Skeletal muscle cell (primary cell): Measurements from ENCODE around the gene ZNF746.
"Not testable (repeated sequence)": the region's sequence is repeated elsewhere in the genome, so short reads cannot be mapped to it uniquely, and the experiment has no call there.

Source experiments
- DNase-seq: peaks from one replicate; pipeline ENCODE4 v3.0.0-alpha.2; 2010; ENCODE audit warnings: low read depth
- H3K4me3 ChIP-seq: 2 replicates; pipeline ENCODE4 v1.5.1; 2011; ENCODE audit warnings: low read depth, mild to moderate bottlenecking, control low read depth, low read length, moderate library complexity

Gene ZNF746

DNA sequence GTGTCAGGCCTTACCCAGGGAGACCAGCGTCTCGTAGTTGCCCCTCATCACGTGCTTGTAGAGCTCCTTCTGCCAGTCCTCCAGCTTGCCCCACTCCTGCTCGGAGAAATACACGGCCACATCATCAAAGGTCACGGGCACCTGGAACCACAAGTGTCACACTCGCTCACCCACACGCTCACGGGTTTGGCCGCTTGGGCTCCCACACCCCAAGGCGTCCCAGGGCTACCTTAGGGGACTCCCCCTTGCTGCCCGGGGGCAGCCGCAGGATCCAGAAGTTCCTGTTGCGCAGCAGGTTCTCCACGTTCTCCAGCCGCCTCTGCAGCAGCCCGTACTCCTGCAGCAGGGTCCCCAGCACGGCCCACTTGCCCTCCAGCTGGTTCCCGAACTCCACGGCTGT lies 3.6 kb downstream of the ZNF746 start:
- H3K4me3 ChIP-seq, DNase-seq: not testable (repeated sequence)

DNA sequence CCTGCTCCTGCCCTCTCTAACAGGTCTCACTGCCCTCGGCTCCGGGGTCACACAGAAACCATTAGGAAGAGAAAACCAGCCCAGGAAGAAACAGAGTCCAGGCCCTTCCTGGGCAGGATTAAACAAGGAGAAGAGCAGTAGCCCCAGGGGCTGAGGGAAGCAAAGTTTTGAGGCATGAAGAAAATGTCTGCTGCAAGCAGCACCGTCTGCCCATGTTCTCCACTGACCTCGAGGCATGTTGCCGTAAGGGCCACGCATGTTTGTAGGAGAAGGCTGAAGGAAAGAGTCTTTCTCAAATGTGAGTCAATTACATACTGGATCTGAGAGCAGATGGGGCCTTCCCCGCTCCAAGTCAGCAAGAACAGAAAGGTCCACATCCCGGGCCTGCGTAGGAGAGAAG lies 4.2 kb downstream of the ZNF746 start:
- no peak overlapping the region for H3K4me3 ChIP-seq
- DNase-seq, result no peak

DNA sequence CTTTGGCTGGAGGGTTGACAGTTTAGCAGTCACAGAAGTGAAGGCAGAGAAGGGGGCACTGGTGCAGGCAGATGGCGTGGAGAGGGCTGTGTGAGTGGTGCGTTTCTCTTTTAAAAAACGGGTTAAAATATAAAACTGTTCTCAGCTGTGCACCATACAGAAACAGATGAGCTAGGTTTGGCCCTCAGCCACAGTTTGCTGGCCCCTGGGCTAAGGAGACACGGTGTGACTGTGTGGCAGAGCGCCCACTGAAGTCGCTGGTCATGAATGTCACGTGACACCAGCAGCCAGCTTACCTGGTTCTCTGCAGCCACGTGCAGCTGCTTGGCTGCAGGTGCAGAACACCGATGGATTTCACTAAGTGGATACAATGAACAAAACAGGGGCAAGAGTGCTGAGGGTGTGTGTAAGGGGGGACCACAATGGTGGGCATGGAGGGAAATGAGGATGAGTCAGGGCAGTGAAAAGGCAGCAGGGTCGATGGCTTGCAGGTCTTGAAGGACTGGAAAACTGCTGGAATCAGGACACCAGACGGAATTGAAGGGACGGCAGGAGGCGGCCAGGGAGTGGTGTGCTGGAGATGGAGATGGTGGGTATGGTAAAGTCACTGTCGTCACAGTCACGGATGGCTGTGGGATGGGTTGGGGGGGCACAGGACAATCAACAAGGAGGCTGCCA lies 7.4 kb downstream of the ZNF746 start:
- no peak for DNase-seq
- no peak overlapping the region for H3K4me3 ChIP-seq

DNA sequence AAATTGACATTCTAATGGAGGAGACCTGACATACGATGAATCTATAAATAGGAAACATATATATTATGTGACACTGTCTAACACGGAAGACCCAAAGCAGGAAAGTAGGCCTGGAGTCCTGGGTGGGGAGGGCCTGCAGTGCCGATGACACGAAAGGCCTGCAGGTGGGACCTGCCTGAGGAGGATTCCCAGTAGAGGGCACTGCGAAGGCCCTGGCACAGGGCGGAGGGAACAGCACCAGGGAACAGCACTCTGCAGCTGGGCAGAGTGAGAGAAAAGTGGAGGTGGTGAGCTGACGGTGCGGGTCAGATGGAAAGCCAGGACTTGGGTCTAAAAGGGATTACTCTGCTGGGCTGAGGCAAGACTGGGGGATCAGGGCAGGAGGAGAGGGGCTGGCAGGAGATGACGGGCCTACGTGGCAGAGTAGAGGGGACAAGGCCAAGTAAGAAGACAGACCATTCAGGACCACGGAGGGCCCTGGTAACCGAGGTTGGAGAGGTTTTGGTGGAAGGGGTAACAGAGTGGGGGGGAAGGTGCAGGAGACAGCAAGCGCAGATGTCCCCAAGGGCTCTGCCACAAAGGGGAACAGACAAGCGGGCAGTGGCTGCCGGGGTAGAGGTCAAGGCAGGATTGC lies 8.1 kb downstream of the ZNF746 start:
- no peak overlapping the region for H3K4me3 ChIP-seq
- no peak for DNase-seq

DNA sequence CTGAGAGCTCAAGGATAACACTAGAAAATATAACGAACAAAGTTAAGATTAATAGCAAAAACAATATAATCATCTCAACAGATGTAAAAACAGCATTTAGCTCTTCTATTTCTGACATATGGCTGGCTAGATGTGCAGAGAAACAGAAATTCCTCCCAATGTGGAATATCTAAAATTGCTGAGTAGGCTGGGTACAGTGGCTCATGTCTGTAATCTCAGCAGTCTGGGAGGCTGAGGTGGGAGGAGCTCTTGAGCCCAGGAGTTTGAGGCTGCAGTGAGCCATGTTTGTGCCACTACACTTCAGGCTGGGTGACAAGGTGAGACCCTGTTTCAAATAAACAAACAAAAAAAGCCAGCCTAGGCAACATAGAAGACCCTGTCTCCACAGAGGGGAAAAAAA lies 18.0 kb downstream of the ZNF746 start:
- DNase-seq, result no peak
- H3K4me3 ChIP-seq, result no peak overlapping the region

DNA sequence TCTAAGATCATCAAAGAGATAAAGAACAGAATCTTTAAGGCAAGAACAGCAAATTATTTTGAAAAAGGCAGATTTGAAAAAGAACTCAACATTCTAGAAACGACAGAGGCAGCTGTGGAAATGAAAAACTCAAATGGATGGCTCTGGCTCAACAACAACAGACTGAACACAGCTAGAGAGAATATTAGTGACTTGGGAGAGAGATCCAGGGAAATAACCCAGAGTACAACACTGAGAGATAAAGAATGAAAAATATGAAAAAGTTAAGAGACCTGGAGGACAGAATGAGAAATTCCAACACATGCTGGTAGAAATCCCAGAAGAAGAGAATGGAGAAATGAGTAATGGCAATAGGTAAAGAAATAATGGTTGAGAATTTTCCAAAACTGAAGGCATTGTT lies 18.9 kb downstream of the ZNF746 start:
- H3K4me3 ChIP-seq, result no peak overlapping the region
- no peak for DNase-seq

DNA sequence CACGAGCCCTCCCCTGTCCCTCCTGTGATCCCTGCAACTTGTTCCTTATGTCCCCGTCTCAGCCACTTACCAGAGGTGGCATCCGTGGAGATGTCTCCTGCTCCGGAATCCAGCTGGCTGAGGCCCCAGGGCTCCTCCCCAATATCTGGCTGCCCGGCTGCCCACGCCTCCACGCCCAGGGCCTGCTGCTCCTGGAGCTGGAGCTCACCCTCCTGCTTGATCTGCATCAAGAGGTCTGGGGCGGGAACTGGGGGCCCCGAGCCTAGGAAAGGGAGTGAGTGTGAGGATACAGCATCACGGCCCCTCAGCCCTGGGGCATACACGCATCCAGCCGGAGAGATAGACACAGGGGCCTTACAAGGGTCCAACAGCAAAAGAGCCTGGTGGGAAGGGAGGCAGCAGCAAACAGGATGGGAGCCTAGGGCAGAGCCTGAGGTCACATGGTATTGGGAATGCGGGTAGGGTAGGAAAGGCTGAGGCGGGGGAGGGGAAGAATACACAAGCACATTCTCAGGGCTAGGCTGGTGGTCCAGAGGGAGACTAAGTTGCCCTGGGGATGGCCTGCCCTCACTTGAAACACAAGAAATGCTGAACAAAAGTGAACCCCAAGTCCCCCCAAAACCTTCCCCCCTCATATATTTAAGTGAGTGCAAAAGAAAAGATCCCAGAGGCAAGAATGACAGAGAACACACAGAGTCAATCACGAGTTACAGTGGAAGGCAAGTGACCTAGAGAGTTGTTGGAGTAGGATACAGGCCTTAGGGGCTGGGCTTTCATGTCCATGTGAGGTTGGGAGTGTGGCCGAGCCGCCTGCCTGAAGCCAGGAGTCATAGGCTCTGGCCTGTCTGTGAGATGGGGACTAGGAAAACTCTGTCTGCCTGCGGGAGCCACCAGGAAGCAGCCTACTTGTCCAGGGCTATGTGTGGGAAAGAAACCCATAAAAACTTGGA lies 19.8 kb downstream of the ZNF746 start:
- H3K4me3 ChIP-seq, result no peak overlapping the region
- DNase-seq, result no peak

DNA sequence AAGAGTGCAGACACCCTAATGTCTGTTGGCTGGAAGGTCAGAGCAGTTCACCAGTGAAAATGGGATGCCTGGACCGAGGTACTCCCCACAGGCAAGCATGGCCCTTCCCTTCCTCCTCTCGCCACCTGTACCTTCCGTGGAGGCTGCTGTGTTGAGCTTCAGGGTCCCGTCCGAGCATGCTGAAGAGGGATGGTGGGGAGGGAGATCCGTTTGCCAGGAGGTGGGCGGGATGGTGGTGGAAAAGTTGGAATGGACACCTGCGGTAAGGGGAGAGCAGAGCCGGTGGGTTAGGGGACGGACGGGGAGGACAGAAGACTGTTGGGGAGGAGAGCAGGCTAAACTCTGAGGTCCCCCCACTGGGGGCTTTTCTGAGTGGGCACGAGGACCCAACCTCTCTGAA lies 20.8 kb downstream of the ZNF746 start:
- H3K4me3 ChIP-seq, result no peak overlapping the region
- no peak for DNase-seq

DNA sequence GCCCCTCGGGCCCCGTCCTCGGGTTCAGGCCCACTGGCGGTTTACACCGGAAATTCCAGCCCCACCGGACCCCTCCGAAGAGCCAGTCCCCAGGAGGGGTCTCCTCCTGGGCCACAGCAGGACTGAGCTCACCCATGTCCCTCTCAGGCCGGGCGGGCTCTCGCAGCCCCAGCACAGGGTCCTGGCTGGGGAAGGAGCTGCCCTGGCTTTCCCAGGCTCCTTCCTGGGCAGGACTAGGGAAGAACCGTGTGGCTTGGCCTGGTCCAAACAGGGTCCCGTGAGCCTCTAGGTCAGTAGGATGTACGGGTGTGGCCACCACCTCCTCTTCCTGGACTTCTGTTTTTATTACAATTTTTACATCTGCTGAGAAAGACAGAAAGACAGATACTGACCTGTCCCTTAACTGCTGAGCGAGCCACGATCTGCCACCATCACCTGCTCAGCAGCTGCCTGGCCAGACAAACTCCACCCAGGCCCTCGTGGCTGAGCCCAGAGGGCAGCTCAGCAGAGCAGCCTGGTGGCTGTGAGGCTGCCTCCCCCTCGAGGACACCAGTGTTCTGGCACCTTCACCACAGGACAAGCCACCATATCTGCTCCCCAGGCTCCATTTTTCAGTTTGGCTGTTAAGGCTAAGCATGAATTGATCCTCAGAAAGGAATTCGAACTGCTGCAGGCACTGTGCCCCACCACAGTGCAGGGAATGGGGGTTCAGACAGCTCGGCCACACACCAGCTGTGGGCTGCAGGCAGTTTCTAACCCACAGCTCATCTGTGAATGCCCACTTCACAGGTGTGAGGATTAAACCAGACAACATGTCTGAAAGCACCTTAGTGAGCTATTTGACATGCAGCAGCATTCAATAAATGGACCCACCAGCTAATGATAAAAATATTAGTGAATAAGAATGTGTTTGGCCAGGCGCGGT lies 22.2 kb downstream of the ZNF746 start:
- H3K4me3 ChIP-seq, result no peak overlapping the region

DNA sequence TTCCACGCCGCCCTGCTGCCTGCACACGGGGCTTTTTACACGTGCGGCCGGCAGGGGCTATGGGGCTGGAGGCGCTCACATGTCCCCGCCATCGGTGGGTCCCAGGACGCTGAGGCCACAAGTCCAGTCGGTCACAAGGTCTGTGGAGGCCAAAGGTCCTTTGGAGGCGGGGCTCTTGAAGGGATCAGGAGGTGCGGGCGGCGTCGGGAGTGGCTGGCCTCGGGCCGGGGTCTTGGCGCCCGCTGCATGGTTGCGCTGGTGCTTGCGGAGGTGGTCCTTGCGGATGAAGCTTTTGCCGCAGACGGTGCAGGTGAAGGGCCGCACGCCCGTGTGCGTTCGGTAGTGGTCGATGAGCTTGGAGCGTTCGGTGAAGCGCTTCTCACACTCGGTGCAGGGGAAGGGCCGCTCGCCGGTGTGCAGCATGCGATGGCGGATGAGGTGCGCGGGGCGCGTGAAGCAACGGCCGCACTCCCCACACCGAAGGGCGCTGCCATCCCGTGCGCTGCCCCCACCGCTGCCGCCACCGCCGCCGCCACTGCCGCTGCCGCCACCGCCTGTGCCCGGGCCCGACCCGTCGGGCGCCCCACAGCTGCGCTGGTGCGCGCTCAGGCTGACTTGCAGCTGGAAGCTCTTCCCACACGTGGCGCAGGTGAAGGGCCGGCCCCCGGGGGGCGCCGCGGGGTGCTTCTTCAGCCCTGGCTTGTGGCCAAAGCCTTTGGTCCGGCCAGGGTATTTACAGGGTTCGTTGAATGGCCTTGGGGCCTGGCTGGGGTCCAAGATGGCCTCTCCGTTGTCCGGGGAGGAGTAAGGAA lies 23.1 kb downstream of the ZNF746 start:
- no peak overlapping the region for H3K4me3 ChIP-seq
- DNase-seq, result no peak

More for the DNA sequence above, 22.2 kb downstream of the ZNF746 start:
- no peak for DNase-seq

DNA sequence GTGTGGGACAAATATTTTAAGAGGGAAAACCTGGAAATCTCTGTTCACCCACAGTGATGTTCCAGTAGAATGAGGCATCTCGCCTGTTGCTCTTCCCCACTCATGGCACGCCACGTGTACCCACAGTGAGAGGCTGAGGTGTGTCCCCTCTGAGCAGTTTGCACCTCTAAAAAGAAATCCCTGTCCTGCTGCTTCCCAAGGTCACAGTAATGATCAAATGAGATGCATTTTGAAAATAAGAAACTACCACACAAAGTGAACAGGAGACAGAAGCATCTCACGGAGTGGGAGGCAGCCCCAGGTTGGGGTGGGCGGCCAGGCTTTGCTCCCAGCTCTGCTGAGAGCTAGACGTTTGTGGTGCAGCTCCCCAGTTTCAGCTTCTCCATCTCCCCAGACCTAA lies 24.4 kb downstream of the ZNF746 start:
- H3K4me3 ChIP-seq, result no peak overlapping the region
- no peak for DNase-seq

DNA sequence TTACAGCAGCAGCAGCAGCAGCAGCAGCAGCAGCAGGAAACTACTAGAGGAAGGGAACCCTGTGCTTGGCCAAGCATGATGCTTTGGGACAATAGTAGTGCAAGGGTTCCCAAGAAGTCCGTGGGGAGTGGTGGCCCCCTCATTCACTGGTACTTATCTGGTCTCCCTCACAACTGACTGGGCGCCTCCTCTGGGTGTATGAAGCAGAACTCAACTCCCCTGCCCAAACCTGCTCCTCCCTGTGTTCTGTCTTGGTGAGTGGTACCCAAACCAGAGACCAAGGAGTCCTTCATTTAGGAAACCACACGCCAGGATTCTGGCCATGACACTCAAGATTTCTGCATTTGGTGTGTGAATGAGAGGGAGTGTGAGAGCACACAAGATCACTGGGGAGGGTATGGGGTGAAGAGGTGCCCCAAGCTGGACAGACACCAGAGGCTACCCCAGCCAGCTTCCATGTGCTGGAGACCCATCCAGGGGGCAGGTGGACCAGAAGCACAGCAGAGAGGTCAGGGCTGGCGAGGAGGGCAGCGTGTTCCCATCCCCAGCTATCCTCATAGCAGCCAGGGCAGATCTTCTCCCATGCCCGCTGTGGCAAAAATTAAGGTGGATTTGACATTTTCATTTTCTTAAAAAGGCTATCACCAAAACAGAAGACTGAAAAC lies 26.2 kb downstream of the ZNF746 start:
- no peak for DNase-seq
- H3K4me3 ChIP-seq, result no peak overlapping the region

DNA sequence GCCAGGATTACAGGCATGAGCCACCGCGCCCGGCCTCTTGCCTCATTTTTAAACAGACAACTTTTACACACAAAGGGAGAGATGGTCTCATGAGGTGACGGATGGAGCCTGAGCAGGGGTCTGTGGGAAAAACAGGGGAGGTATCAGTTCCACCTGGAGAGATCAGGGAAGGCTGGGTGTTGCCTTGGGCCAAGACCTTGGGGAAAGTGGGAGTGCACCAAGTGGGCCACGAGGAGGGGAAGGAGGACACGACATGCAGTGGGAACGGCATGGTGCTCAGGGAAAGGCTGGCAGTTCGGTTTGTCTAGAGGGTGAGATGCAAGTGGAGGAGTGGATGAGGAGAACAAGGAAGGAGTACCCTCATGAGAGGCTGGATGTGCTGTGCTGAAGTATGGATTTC lies 27.8 kb downstream of the ZNF746 start:
- no peak for DNase-seq
- no peak overlapping the region for H3K4me3 ChIP-seq

DNA sequence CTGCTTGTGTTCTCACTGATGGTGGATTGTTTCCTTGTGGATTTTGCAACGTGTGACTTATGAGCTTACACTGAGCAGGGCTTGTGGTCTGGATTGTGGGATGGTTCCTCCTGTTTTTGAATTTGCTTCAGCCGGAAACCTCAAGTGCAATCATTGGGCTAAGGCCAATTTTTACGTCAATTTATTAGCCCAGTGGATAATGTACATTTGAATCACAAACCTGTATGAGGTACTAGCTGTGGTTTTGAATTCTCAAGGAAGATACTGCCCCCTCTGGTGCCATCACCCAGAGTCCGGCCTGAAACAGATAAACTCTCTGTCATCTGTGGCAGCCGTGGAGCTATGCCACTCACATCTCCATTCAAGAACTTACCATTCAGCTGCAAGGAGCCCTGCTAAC lies 29.4 kb downstream of the ZNF746 start:
- no peak for DNase-seq
- no peak overlapping the region for H3K4me3 ChIP-seq

DNA sequence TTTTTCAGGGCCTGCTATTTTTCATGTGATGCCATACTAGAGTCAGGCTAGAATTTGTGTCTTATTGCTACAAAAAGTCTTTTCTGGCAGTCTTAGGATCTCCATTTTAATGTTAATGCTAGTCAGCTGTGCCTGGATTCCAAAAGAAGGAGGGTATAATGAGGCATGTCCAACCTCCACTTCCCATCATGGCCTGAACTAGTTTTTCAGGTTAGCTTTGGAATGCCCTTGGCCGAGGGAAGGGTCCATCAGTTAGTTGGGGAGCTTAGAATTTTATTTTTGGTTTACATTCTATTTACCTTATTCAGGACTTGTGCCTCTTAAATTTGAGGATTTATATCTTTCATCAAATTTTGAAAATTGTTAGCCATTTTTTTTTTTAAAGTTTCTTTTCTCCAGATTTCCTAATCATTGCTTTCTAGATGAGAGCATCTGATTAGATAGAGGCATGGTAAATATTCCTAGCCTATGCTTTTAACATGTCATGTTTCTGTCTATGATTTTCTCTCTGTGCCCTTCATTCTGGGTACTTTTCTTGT lies 30.2 kb downstream of the ZNF746 start:
- DNase-seq, result no peak
- no peak overlapping the region for H3K4me3 ChIP-seq

DNA sequence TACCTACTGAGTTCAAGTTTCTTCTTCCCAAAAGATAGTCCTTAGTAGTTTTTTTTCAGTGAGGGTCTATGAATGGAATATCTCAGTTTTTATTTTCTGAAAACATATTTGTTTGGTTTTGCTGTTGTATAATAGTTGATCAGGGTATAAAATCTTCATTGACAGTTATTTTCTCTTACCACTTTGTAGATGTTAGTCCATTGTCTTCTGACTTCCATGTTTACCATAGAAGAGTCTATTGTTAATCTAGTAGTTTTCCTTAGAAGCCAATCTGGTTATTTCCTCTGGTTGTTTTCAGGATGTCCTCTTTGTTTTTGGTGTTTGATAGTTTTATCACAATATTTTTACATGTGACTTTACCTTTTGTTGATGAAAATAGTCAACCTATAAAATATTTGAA lies 31.2 kb downstream of the ZNF746 start:
- no peak overlapping the region for H3K4me3 ChIP-seq
- DNase-seq, result no peak

DNA sequence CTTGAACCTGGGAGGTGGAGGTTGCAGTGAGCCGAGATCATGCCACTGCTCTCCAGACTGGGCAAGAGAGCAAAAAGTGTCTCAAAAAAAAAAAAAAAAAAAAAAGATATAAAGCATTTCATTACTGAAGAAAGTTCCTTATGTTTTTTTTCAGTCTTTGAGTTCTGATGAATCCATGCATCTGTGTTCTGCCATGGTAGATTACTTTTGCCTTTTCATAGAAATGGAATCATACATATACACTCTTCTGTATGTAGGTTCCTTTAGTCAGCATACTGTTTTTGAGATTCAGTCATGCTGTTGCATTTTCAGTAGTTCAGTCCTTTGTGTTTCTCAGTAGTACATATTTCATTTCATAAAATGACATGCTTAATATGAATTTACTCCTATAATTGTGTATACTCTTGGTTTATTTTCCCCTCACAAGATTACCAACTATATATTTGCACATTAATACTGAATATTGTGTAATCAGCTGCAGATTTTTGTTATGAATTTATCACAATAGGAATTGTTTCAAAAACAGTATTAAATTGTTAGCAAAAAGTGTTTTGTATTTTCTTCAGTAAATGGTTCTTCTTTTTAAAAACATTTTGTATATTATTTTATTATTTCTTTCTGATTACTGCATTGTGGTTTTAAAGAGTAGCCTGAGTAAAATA lies 34.0 kb downstream of the ZNF746 start:
- no peak overlapping the region for H3K4me3 ChIP-seq
- DNase-seq, result no peak
